T-cell (primary cell): Measurements from ENCODE around the gene KCNJ10. TPM values are rescaled to one million over a fixed set of nuclear protein-coding genes. Genes with fewer than 3 reads are reported as not detected.

ENCODE experiments used
- ATAC-seq, 4 experiments: fragments of 200-7000 bp in 3 of 4; fragments of 150-1000 bp in 1 of 4; cut with Tn5 transposase; replicated peaks in 1 of 4; 1 replicate in 3 of 4; 2 replicates in 1 of 4; pipeline ENCODE4 v1.10.0; 2021; ENCODE audit warnings: moderate library complexity in 3 of 4, mild to moderate bottlenecking in 2 of 4, moderate number of reproducible peaks in 1 of 4
- CTCF ChIA-PET, 2 donors: fragments of 300-600 bp; sonication (Branson Sonifier 250); formaldehyde crosslinking; loops; one replicate each; lab custom pipeline; 2022; ENCODE audit warnings: antibody characterized with exemption in 2 of 2; lab: Charles Lee
- POLR2A ChIA-PET, 2 donors: fragments of 300-600 bp; sonication (Branson Sonifier 250); formaldehyde crosslinking; loops; one replicate each; lab custom pipeline; 2022; ENCODE audit warnings: antibody characterized with exemption in 2 of 2; lab: Charles Lee
- DNase-seq, 35 experiments: peaks; one replicate each; pipeline versions ENCODE4 v3.0.0 to v3.0.0-alpha.2; 2013 to 2023
- H3K27ac ChIP-seq: one replicate; pipeline ENCODE4 v1.5.1; 2013; ENCODE audit warnings: low read length
- H3K27me3 ChIP-seq, 2 experiments: replicated peaks in 1 of 2; 1 replicate in 1 of 2; 2 replicates in 1 of 2; pipeline versions ENCODE4 v1.6.1 to v1.7.0; 2013; ENCODE audit warnings: low read length in 1 of 2, mixed read lengths in 1 of 2; ENCODE audit not compliant: control insufficient read depth in 2 of 2, insufficient read depth in 2 of 2; ENCODE audit errors: extremely low read depth in 1 of 2
- H3K36me3 ChIP-seq, 2 donors: 1 replicate in 1 of 2; 2 replicates in 1 of 2; pipeline versions ENCODE4 v1.6.1 to v1.7.0; 2013; ENCODE audit warnings: low read length in 1 of 2; ENCODE audit not compliant: control insufficient read depth in 2 of 2, insufficient read depth in 1 of 2; ENCODE audit errors: extremely low read depth in 1 of 2
- H3K4me1 ChIP-seq, 2 experiments: 1 replicate in 1 of 2; 2 replicates in 1 of 2; pipeline versions ENCODE4 v1.6.1 to v1.7.0; 2013; ENCODE audit warnings: low read length in 2 of 2, mixed read lengths in 1 of 2; ENCODE audit not compliant: insufficient read depth in 2 of 2, control insufficient read depth in 1 of 2; ENCODE audit errors: extremely low read depth in 1 of 2
- H3K4me3 ChIP-seq, 2 donors: 1 replicate in 1 of 2; 2 replicates in 1 of 2; pipeline versions ENCODE4 v1.5.1 to v1.7.0; 2013; ENCODE audit warnings: mild to moderate bottlenecking in 2 of 2, low read length in 1 of 2, moderate library complexity in 1 of 2; ENCODE audit not compliant: control insufficient read depth in 1 of 2; ENCODE audit errors: extremely low read depth in 1 of 2
- H3K9me3 ChIP-seq: 2 replicates; pipeline ENCODE4 v1.7.0; 2013
- H3K27ac Mint-ChIP-seq, 2 donors: one replicate each; pipeline ENCODE4 v1.8.0; 2020 to 2021; ENCODE audit warnings: mild to moderate bottlenecking in 2 of 2, mixed read lengths in 2 of 2
- H3K27me3 Mint-ChIP-seq, 2 donors: one replicate each; pipeline ENCODE4 v1.8.0; 2021 to 2022; ENCODE audit warnings: mixed read lengths in 2 of 2
- H3K36me3 Mint-ChIP-seq: one replicate; pipeline ENCODE4 v1.8.0; 2021; ENCODE audit warnings: mixed read lengths
- H3K4me1 Mint-ChIP-seq, 3 donors: one replicate each; pipeline ENCODE4 v1.8.0; 2020 to 2022; ENCODE audit warnings: mixed read lengths in 3 of 3, mild to moderate bottlenecking in 1 of 3
- H3K4me3 Mint-ChIP-seq, 3 donors: one replicate each; pipeline ENCODE4 v1.8.0; 2020 to 2022; ENCODE audit warnings: mild to moderate bottlenecking in 3 of 3, mixed read lengths in 3 of 3, moderate library complexity in 3 of 3
- H3K9me3 Mint-ChIP-seq, 3 donors: one replicate each; pipeline ENCODE4 v1.8.0; 2020 to 2022; ENCODE audit warnings: mixed read lengths in 3 of 3
- WGBS: methylation state at CpG from one replicate; pipeline ENCODE4 v1.1.5; 2013; ENCODE audit warnings: missing lambda C conversion rate; ENCODE audit not compliant: insufficient coverage; 5-methylcytosine and 5-hydroxymethylcytosine counted together
- total RNA-seq, 35 experiments: library from RNA in 6 of 35; stranded (reverse) in 6 of 35; fragments of 120-200 nt in 1 of 35; gene quantifications; one replicate each; pipeline versions ENCODE4 v1.2.1 to v1.2.4 and lab custom pipeline; 2013 to 2026

KCNJ10 gene
- total RNA-seq, 5 donors from 2014 or later (not counting 1 experiment from before 2014, with no cell fraction given), result 0.22 TPM; not detected in 4

GRCh38 chr1:159989581-159989980 is 80.4 kb downstream of the KCNJ10 start:
- no peak overlapping the region for H3K27ac Mint-ChIP-seq
- H3K36me3 Mint-ChIP-seq, result no peaks in the 10 kb centered on the region
- H3K4me3 Mint-ChIP-seq, result no peak overlapping the region
- H3K27me3 ChIP-seq, result peaks cover 0 to 14% of the 10 kb centered on the region in 2 experiments
- no peaks in the 10 kb centered on the region for H3K9me3 ChIP-seq
- H3K4me1 Mint-ChIP-seq, result peaks cover 7 to 9% (median 8%) of the 10 kb centered on the region in 3 donors
- no peak overlapping the region for H3K27ac ChIP-seq
- no peak overlapping the region for H3K4me3 ChIP-seq
- no peak for ATAC-seq
- peaks cover 4 to 26% of the 10 kb centered on the region in 2 donors for H3K27me3 Mint-ChIP-seq
- H3K4me1 ChIP-seq, result no peaks in the 10 kb centered on the region
- no peaks in the 10 kb centered on the region for H3K9me3 Mint-ChIP-seq
- WGBS, result 92% methylated on average over 3 of the region's 3 CpGs
- ChIA-PET CTCF (interaction anchor here in 1 of 2 donors (0.6 kb wide), 1 partner anchor 27 kb away, joined by 3 read pairs; no protein-coding TSS in a partner anchor), POLR2A (no interaction called here)
- no peak for DNase-seq
- H3K36me3 ChIP-seq, result no peaks in the 10 kb centered on the region

DNA sequence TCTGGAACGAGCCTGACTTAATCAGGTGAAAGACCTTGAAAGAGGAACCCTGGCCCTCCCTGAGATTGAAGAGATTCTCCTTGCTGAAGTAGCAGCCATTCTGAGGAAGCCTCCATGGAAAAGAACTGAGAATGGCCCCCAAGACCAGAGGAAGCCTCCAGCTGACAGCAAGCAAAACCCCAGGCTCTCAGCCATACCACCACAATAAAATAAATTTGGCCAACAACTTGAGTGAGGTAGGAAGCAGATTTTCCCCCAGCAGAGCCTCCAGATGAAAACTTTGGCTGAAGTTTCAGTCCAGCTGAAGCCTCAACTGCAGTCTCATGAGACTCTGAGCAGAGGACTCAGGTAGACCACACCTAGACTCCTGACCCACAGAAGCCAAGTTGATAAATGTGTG is 82.0 kb downstream of the KCNJ10 start:
- Histone ChIP-seq H3K4me3 (no peak overlapping the region), H3K27me3 (peaks cover 0 to 17% of the 10 kb centered on the region in 2 experiments), H3K36me3 (no peaks in the 10 kb centered on the region), H3K27ac (no peak overlapping the region), H3K4me1 (no peaks in the 10 kb centered on the region), H3K9me3 (no peaks in the 10 kb centered on the region)
- ChIA-PET CTCF (no interaction called here), POLR2A (no interaction called here)
- no peak overlapping the region for H3K4me3 Mint-ChIP-seq
- 63% methylated on average over 1 of the region's 1 CpG for WGBS
- DNase-seq, result no peak
- no peaks in the 10 kb centered on the region for H3K36me3 Mint-ChIP-seq
- ATAC-seq, result no peak
- no peak overlapping the region for H3K27ac Mint-ChIP-seq
- H3K4me1 Mint-ChIP-seq, result peaks cover 7 to 9% (median 8%) of the 10 kb centered on the region in 3 donors
- H3K9me3 Mint-ChIP-seq, result no peaks in the 10 kb centered on the region
- peaks cover 4 to 30% of the 10 kb centered on the region in 2 donors for H3K27me3 Mint-ChIP-seq

DNA sequence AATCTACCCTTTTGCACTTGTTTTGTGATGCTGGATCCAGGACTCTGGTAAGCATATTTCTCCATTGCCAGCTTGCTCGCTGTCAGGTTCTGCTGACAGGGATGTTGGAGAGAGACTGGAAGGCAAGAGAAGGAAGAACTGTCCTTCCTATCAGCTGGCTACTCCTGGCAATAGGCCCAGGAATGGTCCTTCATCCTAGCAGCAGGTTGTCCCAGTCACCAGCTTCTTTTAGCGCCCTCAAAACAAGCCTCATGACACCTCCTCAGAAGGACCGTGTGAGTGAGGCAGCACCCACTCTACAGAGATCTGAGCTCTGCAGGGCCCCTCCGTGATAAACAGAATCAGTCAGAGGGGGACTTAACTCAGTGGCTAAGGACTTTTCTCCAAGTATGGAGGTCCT is 82.8 kb downstream of the KCNJ10 start:
- H3K4me1 Mint-ChIP-seq, result peaks cover 7 to 9% (median 8%) of the 10 kb centered on the region in 3 donors
- H3K27ac Mint-ChIP-seq, result no peak overlapping the region
- ATAC-seq (no peak), DNase-seq (no peak)
- Histone ChIP-seq H3K9me3 (no peaks in the 10 kb centered on the region), H3K4me3 (no peak overlapping the region), H3K27ac (no peak overlapping the region), H3K4me1 (no peaks in the 10 kb centered on the region), H3K36me3 (no peaks in the 10 kb centered on the region), H3K27me3 (peaks cover 0 to 17% of the 10 kb centered on the region in 2 experiments)
- WGBS, result 86% methylated on average over 1 of the region's 4 CpGs
- H3K4me3 Mint-ChIP-seq, result no peak overlapping the region
- H3K36me3 Mint-ChIP-seq, result no peaks in the 10 kb centered on the region
- POLR2A ChIA-PET, result no interaction called here
- CTCF ChIA-PET, result no interaction called here
- no peaks in the 10 kb centered on the region for H3K9me3 Mint-ChIP-seq
- H3K27me3 Mint-ChIP-seq, result peaks cover 7 to 33% of the 10 kb centered on the region in 2 donors

GRCh38 chr1:159986531-159986930 is 83.4 kb downstream of the KCNJ10 start:
- H3K4me1 ChIP-seq, result no peaks in the 10 kb centered on the region
- no peaks in the 10 kb centered on the region for H3K9me3 Mint-ChIP-seq
- no peaks in the 10 kb centered on the region for H3K36me3 Mint-ChIP-seq
- no peak overlapping the region for H3K4me3 Mint-ChIP-seq
- peaks cover 11 to 37% of the 10 kb centered on the region in 2 donors for H3K27me3 Mint-ChIP-seq
- no peak overlapping the region for H3K27ac ChIP-seq
- no peak overlapping the region for H3K4me3 ChIP-seq
- ChIA-PET CTCF (no interaction called here), POLR2A (no interaction called here)
- no peak overlapping the region for H3K27ac Mint-ChIP-seq
- WGBS, result no CpG with 5 or more reads among the region's 1 CpG
- ATAC-seq (no peak), DNase-seq (no peak)
- H3K4me1 Mint-ChIP-seq, result peaks cover 4 to 5% (median 4%) of the 10 kb centered on the region in 3 donors
- H3K36me3 ChIP-seq, result no peaks in the 10 kb centered on the region
- H3K9me3 ChIP-seq, result no peaks in the 10 kb centered on the region
- H3K27me3 ChIP-seq, result peaks cover 0 to 20% of the 10 kb centered on the region in 2 experiments

GRCh38 chr1:159986093-159986492 is 83.9 kb downstream of the KCNJ10 start:
- Mint-ChIP-seq H3K36me3 (no peaks in the 10 kb centered on the region), H3K27ac (no peak overlapping the region), H3K9me3 (no peaks in the 10 kb centered on the region), H3K4me1 (peaks cover 0 to under 1% (median 0%) of the 10 kb centered on the region in 3 donors), H3K4me3 (no peak overlapping the region), H3K27me3 (peaks cover 11 to 37% of the 10 kb centered on the region in 2 donors)
- Histone ChIP-seq H3K9me3 (no peaks in the 10 kb centered on the region), H3K36me3 (no peaks in the 10 kb centered on the region), H3K4me1 (no peaks in the 10 kb centered on the region), H3K27me3 (peaks cover 0 to 24% of the 10 kb centered on the region in 2 experiments), H3K27ac (no peak overlapping the region), H3K4me3 (no peak overlapping the region)
- POLR2A ChIA-PET, result no interaction called here
- ATAC-seq (no peak), DNase-seq (no peak)
- CTCF ChIA-PET, result no interaction called here
- no CpG with 5 or more reads among the region's 2 CpGs for WGBS

DNA sequence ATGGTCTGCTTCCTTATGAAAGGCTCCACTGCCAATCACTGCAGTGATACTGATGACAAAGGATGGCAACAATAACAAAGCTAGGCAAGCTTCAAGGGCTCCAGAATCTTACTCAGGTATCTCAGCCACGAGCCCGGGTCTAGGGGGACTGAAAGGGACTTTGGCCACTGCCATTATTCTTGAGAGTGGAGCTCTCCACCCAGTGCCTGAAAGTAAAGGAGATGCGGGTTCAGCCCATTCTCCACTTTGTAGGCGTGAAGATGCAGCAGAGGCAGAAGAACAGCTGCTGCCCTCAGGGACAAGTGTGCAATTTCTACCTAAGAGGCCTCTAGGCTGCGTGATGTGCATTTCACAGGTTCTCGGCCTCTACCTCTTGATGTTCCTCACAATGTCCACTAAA is 84.5 kb downstream of the KCNJ10 start:
- Histone ChIP-seq H3K27ac (no peak overlapping the region), H3K27me3 (peaks cover 0 to 24% of the 10 kb centered on the region in 2 experiments), H3K36me3 (no peaks in the 10 kb centered on the region), H3K4me1 (no peaks in the 10 kb centered on the region), H3K4me3 (no peak overlapping the region), H3K9me3 (no peaks in the 10 kb centered on the region)
- Mint-ChIP-seq H3K27ac (no peak overlapping the region), H3K9me3 (no peaks in the 10 kb centered on the region), H3K27me3 (peaks cover 16 to 43% of the 10 kb centered on the region in 2 donors), H3K4me1 (no peaks in the 10 kb centered on the region), H3K4me3 (no peak overlapping the region), H3K36me3 (no peaks in the 10 kb centered on the region)
- ATAC-seq (no peak), DNase-seq (no peak)
- 76% methylated on average over 4 of the region's 6 CpGs for WGBS
- POLR2A ChIA-PET, result no interaction called here
- CTCF ChIA-PET, result no interaction called here

- ATAC-seq, result no peak
- Histone ChIP-seq H3K9me3 (no peaks in the 10 kb centered on the region), H3K36me3 (no peaks in the 10 kb centered on the region), H3K4me3 (no peak overlapping the region), H3K27me3 (peaks cover 0 to 28% of the 10 kb centered on the region in 2 experiments), H3K27ac (no peak overlapping the region), H3K4me1 (no peaks in the 10 kb centered on the region)
- no peaks in the 10 kb centered on the region for H3K4me1 Mint-ChIP-seq
- peaks cover 30 to 48% of the 10 kb centered on the region in 2 donors for H3K27me3 Mint-ChIP-seq
- ChIA-PET CTCF (no interaction called here), POLR2A (no interaction called here)
- no peak for DNase-seq
- H3K4me3 Mint-ChIP-seq, result no peak overlapping the region
- H3K9me3 Mint-ChIP-seq, result no peaks in the 10 kb centered on the region
- no peaks in the 10 kb centered on the region for H3K36me3 Mint-ChIP-seq
- WGBS, result 64% methylated on average over 4 of the region's 5 CpGs
- H3K27ac Mint-ChIP-seq, result no peak overlapping the region
Observed at GRCh38 chr1:159983681-159984080, 86.3 kb downstream of the KCNJ10 start.
